A172 (cell line): Measurements from ENCODE around the gene NANOG. TPM values are rescaled to one million over a fixed set of nuclear protein-coding genes. Genes with fewer than 3 reads are reported as not detected.

ENCODE experiments used
- total RNA-seq: library from RNA; depleted of rRNA; stranded (reverse); fragments of >200 nt; shearing (Covaris generic); gene quantifications from 2 replicates; pipeline ENCODE4 v1.2.3, GENCODE V29; 2014; rRNA removed

NANOG gene
- total RNA-seq, 1 experiment from 2014 or later = not detected

Other genes with a start within 250 kb of the NANOG start
- not detected in 2 replicates for gene APOBEC1, start 123.5 kb upstream of the NANOG start, total RNA-seq
- not detected in 2 replicates for gene GDF3, start 93.6 kb upstream of the NANOG start, total RNA-seq
- not detected in 2 replicates for gene DPPA3, start 78.0 kb upstream of the NANOG start, total RNA-seq
- gene CLEC4C, start 42.0 kb upstream of the NANOG start, total RNA-seq = not detected in 2 replicates
- gene NANOGNB, start 24.2 kb upstream of the NANOG start, total RNA-seq = not detected in 2 replicates
- gene SLC2A14, start 83.5 kb downstream of the NANOG start, total RNA-seq = 0.12 TPM in 1 of 2 replicates, not detected in the other
- gene SLC2A3, start 146.8 kb downstream of the NANOG start, total RNA-seq = 16.3 and 17.0 TPM in 2 replicates
- gene FOXJ2, start 243.3 kb downstream of the NANOG start, total RNA-seq = 3.9 and 4.5 TPM in 2 replicates